GM12878 (cell line): Measurements from ENCODE around the gene CLK4. TPM values are rescaled to one million over a fixed set of nuclear protein-coding genes. Genes with fewer than 3 reads are reported as not detected.

Experiments
- ATAC-seq: fragments of 200-7000 bp; cut with Tn5 transposase; 3 replicates; pipeline ENCODE4 v1.9.1; 2020; ENCODE audit warnings: mild to moderate bottlenecking, moderate library complexity
- BruUV-seq: library from RNA; stranded (reverse); fragments of 400-500 nt; replicated peaks from 2 replicates; lab custom pipeline; 2021; lab: Mats Ljungman, UMichigan
- CTCF ChIA-PET: fragments of 300-600 bp; sonication (Branson Sonifier 250); formaldehyde crosslinking; extraction: SDS; loops from one replicate; lab custom pipeline; 2021; ENCODE audit warnings: inconsistent platforms; lab: Yijun Ruan, JAX
- POLR2A ChIA-PET: fragments of 350-600 bp; formaldehyde crosslinking; extraction: SDS; loops from one replicate; lab custom pipeline; 2021; ENCODE audit warnings: inconsistent platforms; lab: Charles Lee
- RAD21 ChIA-PET: fragments of 300-600 bp; sonication (Branson Sonifier 250); formaldehyde crosslinking; loops from one replicate; lab custom pipeline; 2023; ENCODE audit warnings: antibody characterized with exemption; ENCODE audit not compliant: unreplicated experiment; lab: Charles Lee
- SMC1A ChIA-PET: fragments of 300-600 bp; sonication (Branson Sonifier 250); formaldehyde crosslinking; loops from one replicate; lab custom pipeline; 2023; ENCODE audit not compliant: unreplicated experiment, uncharacterized antibody; lab: Charles Lee
- DNase-seq: peaks from one replicate; pipeline ENCODE4 v3.0.0-alpha.2; 2011; ENCODE audit warnings: low read depth, low spot score
- FAIRE-seq: peaks from 3 replicates; lab custom pipeline; 2011; peaks lifted over from hg19 to GRCh38; lab: Jason Lieb, UNC
- H2AFZ ChIP-seq: 2 replicates; pipeline ENCODE4 v1.6.0; 2011; ENCODE audit warnings: low read depth, low read length, control low read depth; ENCODE audit not compliant: control insufficient read depth
- H3K27ac ChIP-seq: 2 replicates; pipeline ENCODE4 v1.5.1; 2011; ENCODE audit warnings: control low read depth; ENCODE audit not compliant: control insufficient read depth, insufficient read depth
- H3K27me3 ChIP-seq, 2 experiments: replicated peaks in 1 of 2; 2 replicates each; pipeline versions ENCODE4 v1.6.0 to v1.6.1; 2011; ENCODE audit warnings: low read length in 1 of 2; ENCODE audit not compliant: control insufficient read depth in 2 of 2, insufficient read depth in 2 of 2
- H3K36me3 ChIP-seq, 2 experiments: 2 replicates each; pipeline ENCODE4 v1.5.1; 2011; ENCODE audit warnings: low read length in 1 of 2; ENCODE audit not compliant: control insufficient read depth in 2 of 2, insufficient read depth in 2 of 2
- H3K4me1 ChIP-seq: 2 replicates; pipeline ENCODE4 v1.6.1; 2011; ENCODE audit warnings: mild to moderate bottlenecking, low read length, moderate library complexity, mixed read lengths; ENCODE audit not compliant: control insufficient read depth, insufficient read depth
- H3K4me2 ChIP-seq: 2 replicates; pipeline ENCODE4 v1.6.0; 2011; ENCODE audit warnings: control low read depth; ENCODE audit not compliant: control insufficient read depth, insufficient read depth
- H3K4me3 ChIP-seq: fragments of 200-600 bp; sonication (generic); 2 replicates; pipeline ENCODE4 v1.5.1; 2016
- H3K79me2 ChIP-seq: 2 replicates; pipeline ENCODE4 v1.6.0; 2011; ENCODE audit warnings: low read length; ENCODE audit not compliant: control insufficient read depth, insufficient read depth
- H3K9ac ChIP-seq: 2 replicates; pipeline ENCODE4 v1.8.0; 2011; ENCODE audit warnings: low read length, control low read depth, mixed read lengths; ENCODE audit not compliant: control insufficient read depth, insufficient read depth
- H3K9me3 ChIP-seq: replicated peaks from 3 replicates; pipeline ENCODE4 v1.5.1; 2011; ENCODE audit warnings: mild to moderate bottlenecking, low read length; ENCODE audit not compliant: control insufficient read depth, insufficient read depth
- H4K20me1 ChIP-seq: 2 replicates; pipeline ENCODE4 v1.6.0; 2011; ENCODE audit not compliant: control insufficient read depth, insufficient read depth
- HSF1 ChIP-seq: fragments of 150-350 bp; IDR thresholded peaks from 2 replicates; pipeline ENCODE4 v1.6.1; 2014; ENCODE audit warnings: mild to moderate bottlenecking, low read depth, low read length
- KAT2A ChIP-seq: conservative IDR thresholded peaks from 2 replicates; pipeline ENCODE4 v1.6.1; 2011; ENCODE audit warnings: low read depth, low read length; ENCODE audit not compliant: control insufficient read depth
- MLLT1 ChIP-seq: fragments of 450-650 bp; IDR thresholded peaks from 2 replicates; pipeline ENCODE4 v1.6.1; 2016; ENCODE audit warnings: mild to moderate bottlenecking
- NBN ChIP-seq: fragments of 450-650 bp; IDR thresholded peaks from 2 replicates; pipeline ENCODE4 v1.6.1; 2016
- NR2C2 ChIP-seq: IDR thresholded peaks from 2 replicates; pipeline ENCODE4 v1.6.1; 2011; ENCODE audit warnings: borderline replicate concordance, low read depth; ENCODE audit not compliant: control insufficient read depth, insufficient read length
- SKIL ChIP-seq: fragments of 450-650 bp; IDR thresholded peaks from 2 replicates; pipeline ENCODE4 v1.6.1; 2017; ENCODE audit warnings: mild to moderate bottlenecking, low read depth, inconsistent platforms; ENCODE audit not compliant: poor library complexity, severe bottlenecking
- SMAD1 ChIP-seq: fragments of 450-650 bp; IDR thresholded peaks from 2 replicates; pipeline ENCODE4 v1.6.1; 2018; ENCODE audit warnings: mild to moderate bottlenecking, low read depth; ENCODE audit not compliant: partially characterized antibody
- YY1 ChIP-seq: IDR thresholded peaks from 2 replicates; pipeline ENCODE4 v1.6.1; 2011; ENCODE audit warnings: low read depth, mild to moderate bottlenecking, low read length
- WGBS: methylation state at CpG from one replicate; pipeline ENCODE4 v1.1.6; 2016; ENCODE audit warnings: low lambda C conversion rate; ENCODE audit not compliant: insufficient replicate concordance, insufficient coverage; ENCODE audit errors: missing lambda C conversion rate; 5-methylcytosine and 5-hydroxymethylcytosine counted together
- in situ Hi-C: fragments of 300-500 bp; cut with MboI; formaldehyde crosslinking; loops from 9 replicates; pipeline ENCODE4 v1.14.3; 2018; ENCODE audit warnings: mixed read lengths
- intact Hi-C: fragments of 100-400 bp; cut with micrococcal nuclease; formaldehyde crosslinking; loops from one replicate; pipeline ENCODE4 v1.14.2; 2022; ENCODE audit not compliant: unreplicated experiment
- polyA plus RNA-seq, 11 experiments: library from polyadenylated mRNA; depleted of rRNA in 4 of 11; unstranded in 6 of 11; stranded (reverse) in 5 of 11; fragments of >200 nt; fragmentation: Nextera tagmentation in 4 of 11; fragmentation: Illumina TruSeq in 1 of 11; extraction: Ambion mirVana in 4 of 11; extraction: Trizol in 1 of 11; gene quantifications; 1 replicate in 1 of 11; 2 replicates in 10 of 11; pipeline versions ENCODE4 v1.2.1 to v1.2.3, GENCODE V29; 2011 to 2016; ENCODE audit warnings: inconsistent platforms in 2 of 11, missing spikeins in 2 of 11, low read depth in 1 of 11
- total RNA-seq, 4 experiments: library from RNA; depleted of rRNA in 3 of 4; stranded (reverse); fragments of >200 nt in 3 of 4; fragmentation: Illumina TruSeq in 1 of 4; extraction: Trizol in 1 of 4; gene quantifications; 2 replicates each; pipeline versions ENCODE4 v1.2.1 to v1.2.3, GENCODE V29; 2013 to 2021

CLK4 gene
- total and polyA plus RNA-seq, 10 of the 15 experiments (the other 5 are each of a cell fraction or from before 2014, with no cell fraction given): 13.6 to 47.9 (median 19.1) TPM

DNA sequence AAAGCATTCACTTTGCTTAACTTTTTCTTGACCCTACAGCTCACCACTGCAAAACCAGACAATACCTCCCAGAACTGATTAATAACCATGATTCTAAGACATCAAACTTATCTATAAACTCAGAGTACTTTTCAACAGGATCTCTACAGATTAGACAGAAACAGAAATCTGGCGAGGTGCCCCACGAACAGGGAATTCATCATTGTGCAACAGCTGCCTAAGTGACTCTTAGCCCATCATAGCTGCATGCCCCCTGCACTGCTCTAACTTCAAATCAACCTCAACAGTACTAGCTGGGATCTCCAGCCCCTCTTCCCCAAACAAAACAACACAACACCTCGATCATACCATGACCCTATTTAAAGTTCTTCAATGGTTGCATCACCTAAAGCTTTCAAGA is 20.6 kb downstream of the CLK4 start:
- ATAC-seq (no peak), DNase-seq (no peak), FAIRE-seq (no peak)
- no peaks in the 10 kb centered on the region for H3K4me1 ChIP-seq
- SMC1A ChIA-PET: interaction anchor here (1.7 kb wide), 1 partner anchor 14 kb away, joined by 6 read pairs; no protein-coding TSS in a partner anchor
- POLR2A ChIA-PET: no interaction called here
- no peaks in the 10 kb centered on the region for H3K79me2 ChIP-seq
- no peak overlapping the region for H3K4me3 ChIP-seq
- no peak overlapping the region for H3K9ac ChIP-seq
- TF ChIP-seq KAT2A (no peak), SMAD1 (no peak)
- no peaks in the 10 kb centered on the region for H3K9me3 ChIP-seq
- WGBS: 100% methylated on average over 3 of the region's 3 CpGs
- no peaks in the 10 kb centered on the region for H4K20me1 ChIP-seq
- H3K27ac ChIP-seq: no peak overlapping the region
- no peak overlapping the region for H3K4me2 ChIP-seq
- CTCF ChIA-PET: no interaction called here
- in situ Hi-C loops: no loop called here
- no peak overlapping the region for H2AFZ ChIP-seq
- BruUV-seq: no TSS peak
- no peaks in the 10 kb centered on the region for H3K27me3 ChIP-seq
- intact Hi-C loops: no loop called here
- H3K36me3 ChIP-seq: peaks cover 5 to 32% of the 10 kb centered on the region in 2 experiments
- RAD21 ChIA-PET: no interaction called here

DNA sequence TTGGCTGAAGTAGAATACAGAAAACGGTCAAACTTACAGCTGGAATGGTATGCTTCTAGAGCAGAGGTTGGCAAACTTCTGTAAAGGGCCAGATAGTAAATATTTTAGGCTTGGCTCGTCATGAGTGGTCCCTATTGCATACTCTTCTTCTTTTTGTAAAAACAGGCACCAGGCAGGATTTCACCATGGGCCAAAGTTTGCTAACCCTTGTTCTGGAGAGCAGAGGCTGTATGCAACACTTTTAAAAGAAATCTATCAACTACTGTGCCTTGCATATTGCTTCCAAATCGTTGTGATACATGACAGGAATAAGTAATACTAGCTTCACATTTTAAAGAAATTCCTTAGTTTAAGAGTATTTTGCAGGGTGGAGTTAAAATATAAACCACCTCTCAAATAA is 21.1 kb downstream of the CLK4 start:
- BruUV-seq: TSS peak; percentile 8
- 93% methylated on average over 3 of the region's 3 CpGs for WGBS
- CTCF ChIA-PET: no interaction called here
- Histone ChIP-seq H3K79me2 (no peaks in the 10 kb centered on the region), H3K4me1 (no peaks in the 10 kb centered on the region), H3K27ac (no peak overlapping the region), H2AFZ (no peak overlapping the region), H3K4me2 (no peak overlapping the region), H4K20me1 (no peaks in the 10 kb centered on the region), H3K4me3 (no peak overlapping the region), H3K9ac (no peak overlapping the region), H3K27me3 (no peaks in the 10 kb centered on the region), H3K9me3 (no peaks in the 10 kb centered on the region), H3K36me3 (peaks cover 5 to 31% of the 10 kb centered on the region in 2 experiments)
- TF ChIP-seq NBN (no peak), YY1 (no peak), NR2C2 (no peak), HSF1 (no peak), SKIL (no peak), MLLT1 (no peak)
- intact Hi-C loops (no loop called here), in situ Hi-C loops (no loop called here)
- RAD21 ChIA-PET: no interaction called here
- ATAC-seq (no peak), FAIRE-seq (no peak), DNase-seq (no peak)
- POLR2A ChIA-PET: no interaction called here
- SMC1A ChIA-PET: interaction anchor here (1.7 kb wide), 1 partner anchor 14 kb away, joined by 6 read pairs; no protein-coding TSS in a partner anchor
